Measurements from ENCODE around the gene TMEM94. TPM values are rescaled to one million over a fixed set of nuclear protein-coding genes. Genes with fewer than 3 reads are reported as not detected.

TMEM94 gene
- total and polyA plus RNA-seq, 2 of the 13 experiments (the other 11 are each of a cell fraction or from before 2014, with no cell fraction given) = 32.6 to 134 TPM

DNA sequence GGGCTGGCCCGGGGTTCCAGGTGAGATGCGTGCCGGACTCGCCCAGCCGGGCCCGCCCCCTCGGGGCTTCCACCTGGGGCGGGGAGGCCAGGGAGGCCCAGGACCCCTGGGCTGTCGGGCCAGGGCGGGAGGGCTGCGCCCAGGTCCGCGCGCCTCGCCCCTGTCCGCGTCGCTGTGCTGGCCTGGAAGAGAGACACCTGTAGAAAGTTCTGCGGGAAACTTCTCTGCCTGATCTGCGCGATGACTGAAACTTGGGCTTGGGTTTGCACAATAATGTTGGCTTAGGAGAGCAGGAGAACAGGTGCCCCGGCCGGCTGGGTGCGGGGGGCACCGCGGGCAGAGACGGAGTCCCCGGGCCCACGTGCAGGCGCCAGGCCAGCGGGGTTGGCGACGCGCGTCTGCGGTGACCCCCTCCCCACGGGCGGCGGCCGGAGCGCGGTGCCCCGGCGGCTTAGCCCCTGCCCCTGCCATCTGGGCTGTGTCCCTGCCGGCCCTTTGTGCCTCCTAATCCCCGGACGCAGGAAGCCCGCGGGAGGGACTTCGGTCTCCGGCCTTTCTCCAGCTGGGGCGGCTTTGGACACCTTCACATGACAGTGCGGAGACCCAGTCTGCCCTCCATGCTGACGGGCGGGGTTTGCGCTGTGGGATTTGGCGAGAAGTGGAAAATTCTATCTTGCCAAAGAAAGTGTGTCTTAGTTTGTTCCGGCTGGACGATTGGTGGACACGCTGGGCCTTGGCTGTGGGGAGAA lies 69.5 kb downstream of the TMEM94 start (continued):
- TF ChIP-seq, protein P1, sequence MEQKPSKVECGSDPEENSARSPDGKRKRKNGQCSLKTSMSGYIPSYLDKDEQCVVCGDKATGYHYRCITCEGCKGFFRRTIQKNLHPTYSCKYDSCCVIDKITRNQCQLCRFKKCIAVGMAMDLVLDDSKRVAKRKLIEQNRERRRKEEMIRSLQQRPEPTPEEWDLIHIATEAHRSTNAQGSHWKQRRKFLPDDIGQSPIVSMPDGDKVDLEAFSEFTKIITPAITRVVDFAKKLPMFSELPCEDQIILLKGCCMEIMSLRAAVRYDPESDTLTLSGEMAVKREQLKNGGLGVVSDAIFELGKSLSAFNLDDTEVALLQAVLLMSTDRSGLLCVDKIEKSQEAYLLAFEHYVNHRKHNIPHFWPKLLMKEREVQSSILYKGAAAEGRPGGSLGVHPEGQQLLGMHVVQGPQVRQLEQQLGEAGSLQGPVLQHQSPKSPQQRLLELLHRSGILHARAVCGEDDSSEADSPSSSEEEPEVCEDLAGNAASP (CRISPR knock-in tag; IDR thresholded peaks at IDR 0.05; ENCODE audit: borderline replicate concordance) = no peak
- TF ChIP-seq, protein P2, sequence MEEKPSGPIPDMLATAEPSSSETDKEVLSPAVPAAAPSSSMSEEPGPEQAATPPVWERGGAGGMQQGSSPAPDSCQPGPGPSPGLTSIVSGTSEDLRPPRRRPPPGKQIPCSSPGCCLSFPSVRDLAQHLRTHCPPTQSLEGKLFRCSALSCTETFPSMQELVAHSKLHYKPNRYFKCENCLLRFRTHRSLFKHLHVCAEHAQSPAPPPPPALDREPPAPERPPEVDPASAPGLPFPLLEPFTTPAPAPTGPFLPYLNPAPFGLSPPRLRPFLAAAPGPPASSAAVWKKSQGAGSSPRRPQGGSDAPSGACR (CRISPR knock-in tag; IDR thresholded peaks at IDR 0.05) = no peak
- TF ChIP-seq CAMTA2 (CRISPR knock-in tag; IDR thresholded peaks at IDR 0.05; ENCODE audit: borderline replicate concordance) (no peak), ATF7 (IDR thresholded peaks at IDR 0.05) (no peak), ATF7 (CRISPR knock-in tag; IDR thresholded peaks at IDR 0.05) (no peak), ZBTB8A (CRISPR knock-in tag; IDR thresholded peaks at IDR 0.05; ENCODE audit: borderline replicate concordance, low read depth) (no peak), ZNF354B (CRISPR knock-in tag; IDR thresholded peaks at IDR 0.05) (0 out of 2 replicates have a peak, but pooled peaks have one; percentile 46), ZNF660 (CRISPR knock-in tag; IDR thresholded peaks at IDR 0.05; ENCODE audit: borderline replicate concordance, low read depth) (no peak), GTF2F1 (IDR thresholded peaks at IDR 0.05; ENCODE audit: low read length) (no peak), POLR2AphosphoS5 (IDR thresholded peaks at IDR 0.05; ENCODE audit: low read depth, low read length) (no peak), ZNF329 (CRISPR knock-in tag; IDR thresholded peaks at IDR 0.05; ENCODE audit: low read depth) (no peak; the same call in 1 of the 2 replicates), ZSCAN31 (CRISPR knock-in tag; IDR thresholded peaks at IDR 0.05; ENCODE audit: low read depth) (no peak), FOXM1 (CRISPR knock-in tag; IDR thresholded peaks at IDR 0.05) (no peak), XBP1 (CRISPR knock-in tag; IDR thresholded peaks at IDR 0.05) (no peak), ZNF674 (CRISPR knock-in tag; IDR thresholded peaks at IDR 0.05; ENCODE audit: low read depth) (no peak), ZNF326 (CRISPR knock-in tag; IDR thresholded peaks at IDR 0.05; ENCODE audit: borderline replicate concordance) (no peak), ZNF263 (CRISPR knock-in tag; IDR thresholded peaks at IDR 0.05) (no peak), MAFF (IDR thresholded peaks at IDR 0.05; ENCODE audit: low read depth, low read length) (no peak), NFYB (CRISPR knock-in tag; IDR thresholded peaks at IDR 0.05) (no peak), ATRX (CRISPR knock-in tag; IDR thresholded peaks at IDR 0.05; ENCODE audit: borderline replicate concordance) (no peak), TGIF2 (CRISPR knock-in tag; IDR thresholded peaks at IDR 0.05) (peak; percentile 36; the same call in 1 of the 2 replicates), TAF1 (CRISPR knock-in tag; IDR thresholded peaks at IDR 0.05) (no peak)
- TF ChIP-seq, protein P3, sequence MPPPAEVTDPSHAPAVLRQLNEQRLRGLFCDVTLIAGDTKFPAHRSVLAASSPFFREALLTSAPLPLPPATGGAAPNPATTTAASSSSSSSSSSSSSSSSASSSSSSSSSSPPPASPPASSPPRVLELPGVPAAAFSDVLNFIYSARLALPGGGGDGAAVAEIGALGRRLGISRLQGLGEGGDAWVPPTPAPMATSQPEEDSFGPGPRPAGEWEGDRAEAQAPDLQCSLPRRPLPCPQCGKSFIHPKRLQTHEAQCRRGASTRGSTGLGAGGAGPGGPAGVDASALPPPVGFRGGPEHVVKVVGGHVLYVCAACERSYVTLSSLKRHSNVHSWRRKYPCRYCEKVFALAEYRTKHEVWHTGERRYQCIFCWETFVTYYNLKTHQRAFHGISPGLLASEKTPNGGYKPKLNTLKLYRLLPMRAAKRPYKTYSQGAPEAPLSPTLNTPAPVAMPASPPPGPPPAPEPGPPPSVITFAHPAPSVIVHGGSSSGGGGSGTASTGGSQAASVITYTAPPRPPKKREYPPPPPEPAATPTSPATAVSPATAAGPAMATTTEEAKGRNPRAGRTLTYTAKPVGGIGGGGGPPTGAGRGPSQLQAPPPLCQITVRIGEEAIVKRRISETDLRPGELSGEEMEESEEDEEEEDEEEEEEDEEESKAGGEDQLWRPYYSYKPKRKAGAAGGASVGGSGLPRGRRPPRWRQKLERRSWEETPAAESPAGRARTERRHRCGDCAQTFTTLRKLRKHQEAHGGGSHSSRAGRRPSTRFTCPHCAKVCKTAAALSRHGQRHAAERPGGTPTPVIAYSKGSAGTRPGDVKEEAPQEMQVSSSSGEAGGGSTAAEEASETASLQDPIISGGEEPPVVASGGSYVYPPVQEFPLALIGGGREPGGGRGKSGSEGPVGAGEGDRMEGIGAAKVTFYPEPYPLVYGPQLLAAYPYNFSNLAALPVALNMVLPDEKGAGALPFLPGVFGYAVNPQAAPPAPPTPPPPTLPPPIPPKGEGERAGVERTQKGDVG (CRISPR knock-in tag; IDR thresholded peaks at IDR 0.05; ENCODE audit: borderline replicate concordance) = 0 out of 2 replicates have a peak, but pooled peaks have one; percentile 5
- TF ChIP-seq, protein P4, sequence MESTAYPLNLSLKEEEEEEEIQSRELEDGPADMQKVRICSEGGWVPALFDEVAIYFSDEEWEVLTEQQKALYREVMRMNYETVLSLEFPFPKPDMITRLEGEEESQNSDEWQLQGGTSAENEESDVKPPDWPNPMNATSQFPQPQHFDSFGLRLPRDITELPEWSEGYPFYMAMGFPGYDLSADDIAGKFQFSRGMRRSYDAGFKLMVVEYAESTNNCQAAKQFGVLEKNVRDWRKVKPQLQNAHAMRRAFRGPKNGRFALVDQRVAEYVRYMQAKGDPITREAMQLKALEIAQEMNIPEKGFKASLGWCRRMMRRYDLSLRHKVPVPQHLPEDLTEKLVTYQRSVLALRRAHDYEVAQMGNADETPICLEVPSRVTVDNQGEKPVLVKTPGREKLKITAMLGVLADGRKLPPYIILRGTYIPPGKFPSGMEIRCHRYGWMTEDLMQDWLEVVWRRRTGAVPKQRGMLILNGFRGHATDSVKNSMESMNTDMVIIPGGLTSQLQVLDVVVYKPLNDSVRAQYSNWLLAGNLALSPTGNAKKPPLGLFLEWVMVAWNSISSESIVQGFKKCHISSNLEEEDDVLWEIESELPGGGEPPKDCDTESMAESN (CRISPR knock-in tag; conservative IDR thresholded peaks at IDR 0.05) = peak; percentile 73; the same call in 1 of the 2 replicates

All from HepG2 (cell line).